Body of pancreas (tissue), 4 donors: ENCODE data around the gene APOBR.

Source experiments
- CTCF ChIP-seq, 7 experiments: fragments of 450-650 bp in 4 of 7; fragments of 200-600 bp in 3 of 7; sonication (generic) in 3 of 7; IDR thresholded peaks; one replicate each; pipeline ENCODE4 v1.5.1; 2016 to 2019; ENCODE audit warnings: antibody characterized with exemption in 7 of 7
- POLR2A ChIP-seq, 3 donors: fragments of 450-650 bp; IDR thresholded peaks; one replicate each; pipeline ENCODE4 v1.6.1; 2016; ENCODE audit warnings: antibody characterized with exemption in 3 of 3, mild to moderate bottlenecking in 2 of 3

GRCh38 chr16:28496844-28497243 lies 2.4 kb downstream of the APOBR start:
- TF ChIP-seq CTCF (IDR thresholded peaks at IDR 0.05) (no peak), POLR2A (IDR thresholded peaks at IDR 0.05) (no peak)
